Trophoblast cell (in vitro differentiated cells and primary cell): Measurements from ENCODE around the gene BGLAP.

Experiments
- DNase-seq, 2 donors: peaks; one replicate each; pipeline ENCODE4 v3.0.0-alpha.2; 2016
- H2AFZ ChIP-seq: 2 replicates; pipeline ENCODE4 v1.6.1; 2013; ENCODE audit warnings: low read length, moderate library complexity, mild to moderate bottlenecking; ENCODE audit not compliant: insufficient read depth, poor library complexity
- H2AK5ac ChIP-seq: 2 replicates; pipeline ENCODE4 v1.6.1; 2013; ENCODE audit warnings: mild to moderate bottlenecking, low read length
- H2BK120ac ChIP-seq: 2 replicates; pipeline ENCODE4 v1.6.1; 2013; ENCODE audit warnings: low read length, mild to moderate bottlenecking, moderate library complexity; ENCODE audit not compliant: insufficient read depth, poor library complexity
- H2BK12ac ChIP-seq: 2 replicates; pipeline ENCODE4 v1.6.1; 2013; ENCODE audit warnings: mild to moderate bottlenecking, low read length, moderate library complexity
- H2BK5ac ChIP-seq: 2 replicates; pipeline ENCODE4 v1.6.1; 2013; ENCODE audit warnings: low read length, low read depth, moderate library complexity, mild to moderate bottlenecking; ENCODE audit not compliant: poor library complexity
- H3K14ac ChIP-seq: 2 replicates; pipeline ENCODE4 v1.6.1; 2013; ENCODE audit warnings: mild to moderate bottlenecking, low read length
- H3K18ac ChIP-seq: 2 replicates; pipeline ENCODE4 v1.6.1; 2013; ENCODE audit warnings: mild to moderate bottlenecking, low read length
- H3K23ac ChIP-seq: 2 replicates; pipeline ENCODE4 v1.6.1; 2013; ENCODE audit warnings: low read length
- H3K27ac ChIP-seq: 2 replicates; pipeline ENCODE4 v1.5.1; 2013; ENCODE audit warnings: low read depth, mild to moderate bottlenecking, inconsistent platforms, low read length, moderate library complexity
- H3K27me3 ChIP-seq: 2 replicates; pipeline ENCODE4 v1.6.1; 2013; ENCODE audit warnings: inconsistent platforms, mild to moderate bottlenecking, low read length, moderate library complexity; ENCODE audit not compliant: insufficient read depth
- H3K36me3 ChIP-seq, 2 experiments: 1 replicate in 1 of 2; 2 replicates in 1 of 2; pipeline ENCODE4 v1.6.1; 2013; ENCODE audit warnings: low read length in 2 of 2, mild to moderate bottlenecking in 2 of 2, moderate library complexity in 1 of 2; ENCODE audit not compliant: insufficient read depth in 2 of 2, control insufficient read depth in 1 of 2
- H3K4ac ChIP-seq: 2 replicates; pipeline ENCODE4 v1.6.1; 2013; ENCODE audit warnings: low read depth, mild to moderate bottlenecking, low read length, moderate library complexity
- H3K4me1 ChIP-seq, 2 experiments: 1 replicate in 1 of 2; 2 replicates in 1 of 2; pipeline ENCODE4 v1.6.1; 2013; ENCODE audit warnings: low read length in 2 of 2, mild to moderate bottlenecking in 2 of 2, moderate library complexity in 1 of 2; ENCODE audit not compliant: insufficient read depth in 2 of 2, control insufficient read depth in 1 of 2
- H3K4me2 ChIP-seq: 2 replicates; pipeline ENCODE4 v1.6.1; 2013; ENCODE audit warnings: inconsistent platforms, mild to moderate bottlenecking, low read length, moderate library complexity
- H3K4me3 ChIP-seq: 2 replicates; pipeline ENCODE4 v1.5.1; 2013; ENCODE audit warnings: mild to moderate bottlenecking, low read depth, low read length, inconsistent platforms
- H3K79me1 ChIP-seq: one replicate; pipeline ENCODE4 v1.6.1; 2013; ENCODE audit warnings: low read length
- H3K79me2 ChIP-seq: 2 replicates; pipeline ENCODE4 v1.6.1; 2013; ENCODE audit warnings: low read length, mild to moderate bottlenecking; ENCODE audit not compliant: control insufficient read depth, insufficient read depth, poor library complexity
- H3K9ac ChIP-seq: 2 replicates; pipeline ENCODE4 v1.6.1; 2013; ENCODE audit warnings: mild to moderate bottlenecking, low read length
- H3K9me3 ChIP-seq: 2 replicates; pipeline ENCODE4 v1.6.1; 2013; ENCODE audit warnings: low read depth, mild to moderate bottlenecking, control low read depth, inconsistent platforms, low read length; ENCODE audit not compliant: insufficient read depth
- H4K12ac ChIP-seq: 2 replicates; pipeline ENCODE4 v1.6.1; 2013; ENCODE audit warnings: low read depth, mild to moderate bottlenecking, low read length, moderate library complexity
- H4K8ac ChIP-seq: 2 replicates; pipeline ENCODE4 v1.6.1; 2013; ENCODE audit warnings: low read depth, mild to moderate bottlenecking, low read length, moderate library complexity
- H4K91ac ChIP-seq: one replicate; pipeline ENCODE4 v1.6.1; 2013; ENCODE audit warnings: low read depth, mild to moderate bottlenecking, low read length, moderate library complexity
- WGBS: extraction: QIAGEN DNeasy Blood & Tissue Kit; methylation state at CpG from one replicate; pipeline ENCODE4 v1.1.7; 2013; ENCODE audit warnings: missing lambda C conversion rate; ENCODE audit not compliant: insufficient read length, insufficient coverage; ENCODE audit errors: extremely low coverage; 5-methylcytosine and 5-hydroxymethylcytosine counted together

BGLAP gene

DNA sequence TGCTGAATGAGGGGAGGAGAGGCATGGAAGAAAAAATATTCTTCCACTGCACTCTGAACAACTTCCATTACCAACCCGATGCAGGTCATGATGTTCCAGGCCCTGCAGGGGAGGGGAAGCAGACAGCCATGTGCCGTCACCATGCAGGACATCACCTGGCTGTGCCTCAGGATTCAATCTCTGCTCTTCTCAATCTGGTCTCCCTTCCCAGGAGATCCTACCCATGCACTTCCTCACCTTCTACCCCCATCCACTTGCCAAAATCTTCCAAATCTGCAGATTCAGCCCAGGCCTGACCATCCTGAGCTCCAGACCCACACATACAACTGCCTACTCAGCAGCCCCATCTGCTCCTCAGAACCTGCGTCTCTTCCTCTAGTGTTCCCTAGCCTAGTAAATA is 11.7 kb downstream of the BGLAP start:
- no peak overlapping the region for H3K4ac ChIP-seq
- no peak overlapping the region for H3K9ac ChIP-seq
- H3K4me2 ChIP-seq, result no peak overlapping the region
- no peak overlapping the region for H3K4me3 ChIP-seq
- no peak overlapping the region for H2BK12ac ChIP-seq
- H4K12ac ChIP-seq, result no peak overlapping the region
- no peaks in the 10 kb centered on the region for H3K9me3 ChIP-seq
- no peaks in the 10 kb centered on the region for H3K79me2 ChIP-seq
- DNase-seq, result no peak
- no peak overlapping the region for H2BK5ac ChIP-seq
- H3K36me3 ChIP-seq, result peaks cover 68 to 80% of the 10 kb centered on the region in 2 experiments
- H4K8ac ChIP-seq, result no peak overlapping the region
- no peak overlapping the region for H3K14ac ChIP-seq
- H3K4me1 ChIP-seq, result peaks cover 19 to 25% of the 10 kb centered on the region in 2 experiments
- no peak overlapping the region for H2BK120ac ChIP-seq
- no peaks in the 10 kb centered on the region for H3K79me1 ChIP-seq
- no CpG with 5 or more reads among the region's 3 CpGs for WGBS
- no peak overlapping the region for H2AFZ ChIP-seq
- H3K18ac ChIP-seq, result no peak overlapping the region
- H3K23ac ChIP-seq, result no peak overlapping the region
- no peak overlapping the region for H3K27ac ChIP-seq
- no peak overlapping the region for H2AK5ac ChIP-seq
- no peaks in the 10 kb centered on the region for H3K27me3 ChIP-seq
- no peak overlapping the region for H4K91ac ChIP-seq

DNA sequence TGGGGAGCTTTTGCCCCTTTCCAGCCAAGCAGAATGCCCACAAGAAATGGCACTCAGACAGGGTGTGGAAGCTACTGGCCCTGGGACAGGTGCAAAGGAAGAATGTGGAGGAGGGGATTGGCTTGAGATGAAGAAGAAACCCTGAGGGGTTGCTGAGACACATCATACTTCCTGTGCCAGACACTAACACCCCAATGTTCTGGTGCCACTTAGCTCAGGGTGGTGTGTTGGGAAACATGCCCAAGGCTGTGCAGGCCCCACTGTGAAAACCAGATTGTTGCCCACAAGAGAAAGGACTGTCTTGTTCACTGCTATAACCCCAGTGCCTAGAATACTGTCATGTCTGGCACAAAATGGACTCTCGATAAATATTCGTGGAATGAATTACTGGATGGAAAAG is 15.7 kb downstream of the BGLAP start:
- Histone ChIP-seq H3K4me2 (no peak overlapping the region), H3K9ac (no peak overlapping the region), H2BK5ac (no peak overlapping the region), H3K4me1 (peaks cover 0 to 3% of the 10 kb centered on the region in 2 experiments), H2BK12ac (no peak overlapping the region), H3K23ac (no peak overlapping the region), H3K27me3 (no peaks in the 10 kb centered on the region), H3K9me3 (no peaks in the 10 kb centered on the region), H3K18ac (no peak overlapping the region), H3K36me3 (peaks cover 73 to 78% of the 10 kb centered on the region in 2 experiments), H4K91ac (no peak overlapping the region), H2AK5ac (no peak overlapping the region), H3K79me1 (no peaks in the 10 kb centered on the region), H3K27ac (no peak overlapping the region), H2AFZ (no peak overlapping the region), H3K14ac (no peak overlapping the region), H3K4me3 (no peak overlapping the region), H3K79me2 (no peaks in the 10 kb centered on the region), H4K8ac (no peak overlapping the region), H3K4ac (no peak overlapping the region), H4K12ac (no peak overlapping the region), H2BK120ac (no peak overlapping the region)
- WGBS, result no CpG with 5 or more reads among the region's 2 CpGs
- no peak for DNase-seq

DNA sequence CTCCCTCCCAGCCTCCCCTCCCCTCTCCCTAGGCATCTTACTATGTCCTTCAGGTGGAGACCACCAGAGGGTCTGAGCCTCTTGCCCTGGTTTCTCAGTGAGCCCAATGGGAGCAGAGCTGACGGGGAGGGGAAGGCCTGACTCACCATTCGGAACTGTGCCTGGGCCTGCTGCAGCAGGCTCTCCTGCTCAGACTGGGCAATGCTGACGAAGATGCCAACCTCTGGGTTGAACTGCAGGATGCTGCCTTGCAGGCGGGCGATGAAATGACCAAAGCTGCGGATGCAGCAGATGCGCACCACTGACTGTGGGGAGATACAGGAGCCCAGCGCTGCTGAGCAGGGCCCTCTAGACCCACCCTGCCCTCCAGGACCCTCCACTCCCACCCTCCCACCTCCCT is 16.9 kb downstream of the BGLAP start:
- no peak overlapping the region for H2BK120ac ChIP-seq
- H3K4me1 ChIP-seq, result no peaks in the 10 kb centered on the region
- H4K91ac ChIP-seq, result no peak overlapping the region
- WGBS, result no CpG with 5 or more reads among the region's 8 CpGs
- H2BK5ac ChIP-seq, result no peak overlapping the region
- no peak overlapping the region for H3K27ac ChIP-seq
- H3K79me1 ChIP-seq, result no peaks in the 10 kb centered on the region
- H4K12ac ChIP-seq, result no peak overlapping the region
- H2AFZ ChIP-seq, result no peak overlapping the region
- DNase-seq, result no peak
- no peaks in the 10 kb centered on the region for H3K9me3 ChIP-seq
- no peak overlapping the region for H3K14ac ChIP-seq
- H3K4ac ChIP-seq, result no peak overlapping the region
- H3K27me3 ChIP-seq, result no peaks in the 10 kb centered on the region
- H2AK5ac ChIP-seq, result no peak overlapping the region
- H4K8ac ChIP-seq, result no peak overlapping the region
- no peak overlapping the region for H2BK12ac ChIP-seq
- H3K9ac ChIP-seq, result no peak overlapping the region
- H3K4me3 ChIP-seq, result no peak overlapping the region
- no peak overlapping the region for H3K23ac ChIP-seq
- H3K36me3 ChIP-seq, result peaks cover 71 to 77% of the 10 kb centered on the region in 2 experiments
- no peaks in the 10 kb centered on the region for H3K79me2 ChIP-seq
- no peak overlapping the region for H3K4me2 ChIP-seq
- H3K18ac ChIP-seq, result no peak overlapping the region

DNA sequence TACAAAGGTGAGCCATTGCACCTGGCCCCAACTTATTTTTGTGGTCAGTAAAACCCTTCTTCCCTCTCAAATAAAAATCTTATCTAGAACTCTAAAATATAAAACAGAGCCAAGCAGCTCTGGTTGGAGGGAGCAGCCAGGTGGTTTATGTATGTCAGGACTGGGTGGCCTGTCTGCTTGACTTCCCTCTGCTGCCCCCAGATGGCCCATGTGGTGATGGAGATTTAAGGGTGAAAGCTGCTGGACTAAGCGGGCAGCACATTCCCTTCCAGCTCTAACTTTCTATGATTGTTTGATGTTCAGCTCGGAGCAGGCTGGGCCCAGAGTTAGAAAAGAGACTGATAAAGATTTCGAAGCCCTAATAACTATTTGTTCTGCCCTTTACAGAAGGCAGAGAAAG is 17.8 kb downstream of the BGLAP start:
- Histone ChIP-seq H3K79me1 (no peaks in the 10 kb centered on the region), H2AK5ac (no peak overlapping the region), H3K18ac (no peak overlapping the region), H4K91ac (no peak overlapping the region), H4K8ac (no peak overlapping the region), H3K4ac (no peak overlapping the region), H2BK120ac (no peak overlapping the region), H3K9ac (no peak overlapping the region), H3K36me3 (peaks cover 66 to 80% of the 10 kb centered on the region in 2 experiments), H3K4me3 (no peak overlapping the region), H2BK5ac (no peak overlapping the region), H2AFZ (no peak overlapping the region), H3K14ac (no peak overlapping the region), H3K9me3 (no peaks in the 10 kb centered on the region), H3K27ac (no peak overlapping the region), H3K79me2 (no peaks in the 10 kb centered on the region), H3K27me3 (no peaks in the 10 kb centered on the region), H4K12ac (no peak overlapping the region), H3K4me2 (no peak overlapping the region), H3K4me1 (no peaks in the 10 kb centered on the region), H3K23ac (no peak overlapping the region), H2BK12ac (no peak overlapping the region)
- DNase-seq, result no peak
- no CpG with 5 or more reads among the region's 3 CpGs for WGBS
